ENCODE data around the gene SLC35E3.
"Not testable (repeated sequence)": the region's sequence is repeated elsewhere in the genome, so short reads cannot be mapped to it uniquely, and the experiment has no call there.

The SLC35E3 gene

DNA sequence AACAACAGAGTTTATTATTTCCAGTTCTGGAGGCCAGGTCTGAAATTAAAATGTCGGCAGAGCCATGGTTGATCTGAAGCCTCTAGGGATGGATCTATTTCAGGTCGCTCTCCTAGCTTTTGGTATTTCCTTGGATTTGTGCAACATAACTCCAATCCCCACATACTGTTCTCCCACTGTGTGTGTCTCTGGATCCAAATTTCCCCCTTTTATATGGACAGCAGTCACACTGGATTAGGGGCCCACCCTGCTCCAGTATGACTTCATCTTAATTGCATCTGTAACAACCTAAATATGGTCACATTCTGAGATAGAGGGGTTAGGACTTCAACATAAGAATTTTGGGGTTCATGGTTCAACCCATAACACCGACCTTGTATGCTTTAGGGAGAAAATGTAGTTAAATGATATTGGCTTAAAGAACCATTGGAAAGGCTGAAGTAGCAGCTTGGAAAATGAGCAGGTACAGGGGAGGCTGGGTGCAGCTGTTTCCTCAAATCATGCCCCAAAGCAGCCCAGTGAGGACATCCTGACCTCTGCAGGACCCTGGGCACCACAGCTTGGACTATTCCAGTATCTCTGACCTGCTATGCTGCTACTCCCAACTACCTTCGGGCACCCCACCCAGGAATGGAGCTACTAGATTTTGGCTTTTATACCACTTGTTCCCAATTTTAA is 48.1 kb downstream of the SLC35E3 start:
- TF ChIP-seq, protein P1, sequence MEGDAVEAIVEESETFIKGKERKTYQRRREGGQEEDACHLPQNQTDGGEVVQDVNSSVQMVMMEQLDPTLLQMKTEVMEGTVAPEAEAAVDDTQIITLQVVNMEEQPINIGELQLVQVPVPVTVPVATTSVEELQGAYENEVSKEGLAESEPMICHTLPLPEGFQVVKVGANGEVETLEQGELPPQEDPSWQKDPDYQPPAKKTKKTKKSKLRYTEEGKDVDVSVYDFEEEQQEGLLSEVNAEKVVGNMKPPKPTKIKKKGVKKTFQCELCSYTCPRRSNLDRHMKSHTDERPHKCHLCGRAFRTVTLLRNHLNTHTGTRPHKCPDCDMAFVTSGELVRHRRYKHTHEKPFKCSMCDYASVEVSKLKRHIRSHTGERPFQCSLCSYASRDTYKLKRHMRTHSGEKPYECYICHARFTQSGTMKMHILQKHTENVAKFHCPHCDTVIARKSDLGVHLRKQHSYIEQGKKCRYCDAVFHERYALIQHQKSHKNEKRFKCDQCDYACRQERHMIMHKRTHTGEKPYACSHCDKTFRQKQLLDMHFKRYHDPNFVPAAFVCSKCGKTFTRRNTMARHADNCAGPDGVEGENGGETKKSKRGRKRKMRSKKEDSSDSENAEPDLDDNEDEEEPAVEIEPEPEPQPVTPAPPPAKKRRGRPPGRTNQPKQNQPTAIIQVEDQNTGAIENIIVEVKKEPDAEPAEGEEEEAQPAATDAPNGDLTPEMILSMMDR (IDR thresholded peaks at IDR 0.05; ENCODE audit: extremely low read depth, missing control alignments): no peak
- no peak for DNase-seq (ENCODE audit: low spot score)

DNA sequence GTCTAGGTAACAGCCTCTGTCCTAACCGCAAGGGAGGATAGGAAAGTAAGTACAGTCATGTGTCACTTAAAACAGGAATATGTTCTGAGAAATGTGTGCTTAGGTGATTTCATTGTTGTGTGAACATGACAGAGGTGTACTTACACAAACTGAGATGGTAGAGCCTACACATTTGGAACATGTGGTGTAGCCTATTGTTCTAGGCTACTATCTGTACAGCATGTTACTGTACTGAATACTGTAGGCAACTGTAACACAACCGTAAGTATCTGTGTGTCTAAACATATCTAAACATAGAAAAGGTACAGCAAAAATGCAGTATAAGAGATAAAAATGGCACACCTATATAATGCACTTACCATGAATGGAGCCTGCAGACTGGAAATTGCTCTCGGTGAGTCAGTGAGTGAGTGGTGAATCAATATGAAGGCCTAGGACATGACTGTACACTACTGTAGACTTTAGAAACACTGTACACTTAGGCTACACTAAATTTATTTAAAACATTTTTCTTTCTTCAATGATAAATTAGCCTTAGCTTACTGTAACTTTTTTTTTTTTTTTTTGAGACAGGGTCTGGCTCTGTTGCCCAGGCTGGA is 48.8 kb downstream of the SLC35E3 start:
- TF ChIP-seq, protein P1 (IDR thresholded peaks at IDR 0.05; ENCODE audit: extremely low read depth, missing control alignments): no peak
- DNase-seq (ENCODE audit: low spot score): no peak

DNA sequence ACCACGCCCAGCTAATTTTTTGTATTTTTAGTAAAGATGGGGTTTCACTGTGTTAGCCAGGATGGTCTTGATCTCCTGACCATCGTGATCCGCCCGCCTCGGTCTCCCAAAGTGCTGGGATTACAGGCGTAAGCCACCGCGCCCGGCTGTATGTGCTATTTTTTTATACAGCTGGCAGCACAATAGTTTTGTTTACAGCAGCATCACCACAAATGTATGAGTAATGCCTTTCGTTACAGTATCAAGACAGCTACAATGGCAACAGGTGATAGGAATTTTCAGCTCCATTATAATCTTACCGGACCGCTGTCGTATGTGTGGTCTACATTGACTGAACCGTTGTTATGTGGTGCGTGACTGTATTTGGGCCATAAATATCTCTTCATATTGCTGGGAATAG is 50.4 kb downstream of the SLC35E3 start:
- DNase-seq (ENCODE audit: low spot score): no peak

DNA sequence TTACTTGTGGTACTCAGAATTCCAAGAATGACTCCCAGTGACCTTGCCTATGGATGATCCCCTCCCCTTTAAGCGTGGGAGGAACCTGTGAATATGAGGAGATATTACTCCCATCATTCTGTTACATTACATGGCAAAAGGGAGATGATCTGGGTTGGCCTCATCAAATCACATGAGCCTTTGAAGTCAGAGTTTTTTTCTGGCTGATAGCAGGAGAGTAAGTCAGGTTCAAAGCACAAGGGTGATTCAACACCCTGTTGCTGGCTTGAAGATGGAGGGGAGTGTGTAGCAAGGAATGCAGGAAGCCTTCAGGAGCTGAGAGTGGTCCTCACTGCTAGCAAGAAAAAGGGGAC is 52.9 kb downstream of the SLC35E3 start:
- TF ChIP-seq, protein P1 (IDR thresholded peaks at IDR 0.05; ENCODE audit: extremely low read depth, missing control alignments): no peak
- DNase-seq (ENCODE audit: low spot score): no peak

More for the DNA sequence above, 50.4 kb downstream of the SLC35E3 start:
- TF ChIP-seq, protein P1 (IDR thresholded peaks at IDR 0.05; ENCODE audit: extremely low read depth, missing control alignments): no peak

DNA sequence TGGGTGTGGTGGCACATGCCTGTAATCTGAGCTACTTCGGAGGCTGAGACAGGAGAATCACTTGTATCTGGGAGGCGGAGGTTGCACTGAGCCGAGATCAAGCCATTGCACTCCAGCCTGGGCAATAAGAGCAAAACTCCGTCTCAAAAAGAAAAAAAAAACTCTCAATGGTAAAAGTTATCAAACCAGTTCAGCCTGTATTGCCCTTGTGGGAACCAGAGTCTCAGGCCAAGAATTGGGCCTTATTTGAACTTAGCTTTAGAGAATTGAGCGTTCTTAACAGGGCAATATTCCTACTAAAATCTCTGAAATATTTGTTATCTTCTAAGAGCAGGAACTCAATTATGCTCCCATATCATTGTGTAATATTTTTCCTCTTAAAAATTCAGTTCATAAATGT is 54.3 kb downstream of the SLC35E3 start:
- TF ChIP-seq, protein P1 (IDR thresholded peaks at IDR 0.05; ENCODE audit: extremely low read depth, missing control alignments): no peak
- DNase-seq (ENCODE audit: low spot score): no peak

DNA sequence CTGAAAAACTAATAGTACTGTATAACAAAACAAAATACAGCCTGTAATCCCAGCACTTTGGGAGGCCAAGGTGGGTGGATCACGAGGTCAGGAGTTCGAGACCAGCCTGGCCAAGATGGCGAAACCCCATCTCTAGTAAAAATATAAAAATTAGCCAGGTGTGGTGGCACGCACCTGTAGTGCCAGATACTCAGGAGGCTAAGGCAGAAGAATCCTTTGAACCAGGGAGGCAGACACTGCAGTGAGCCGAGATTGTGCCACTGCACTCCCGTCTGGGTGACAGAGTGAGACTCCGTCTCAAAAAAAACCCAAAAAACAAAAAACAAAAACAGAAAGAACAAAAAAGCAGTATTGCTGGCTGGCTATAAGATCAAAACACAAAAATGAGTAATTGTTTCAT is 55.1 kb downstream of the SLC35E3 start:
- not testable (repeated sequence) for DNase-seq (ENCODE audit: low spot score)

DNA sequence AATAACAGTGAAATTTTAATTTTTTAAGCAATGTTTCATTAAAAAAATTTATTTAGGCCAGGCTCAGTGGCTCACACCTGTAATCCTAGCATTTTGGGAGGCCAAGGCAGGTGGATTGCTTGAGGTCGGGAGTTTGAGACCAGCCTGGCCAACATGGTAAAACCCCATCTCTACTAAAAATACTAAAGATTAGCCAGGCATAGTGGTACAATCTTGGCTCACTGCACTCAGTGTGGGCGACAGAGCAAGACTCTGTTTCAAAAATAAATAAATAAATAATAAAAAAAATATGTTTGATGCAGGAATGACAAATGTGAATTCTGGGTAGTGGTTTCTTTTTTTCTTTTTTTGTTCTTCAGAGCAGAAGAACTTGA is 56.4 kb downstream of the SLC35E3 start:
- not testable (repeated sequence) for DNase-seq (ENCODE audit: low spot score)

DNA sequence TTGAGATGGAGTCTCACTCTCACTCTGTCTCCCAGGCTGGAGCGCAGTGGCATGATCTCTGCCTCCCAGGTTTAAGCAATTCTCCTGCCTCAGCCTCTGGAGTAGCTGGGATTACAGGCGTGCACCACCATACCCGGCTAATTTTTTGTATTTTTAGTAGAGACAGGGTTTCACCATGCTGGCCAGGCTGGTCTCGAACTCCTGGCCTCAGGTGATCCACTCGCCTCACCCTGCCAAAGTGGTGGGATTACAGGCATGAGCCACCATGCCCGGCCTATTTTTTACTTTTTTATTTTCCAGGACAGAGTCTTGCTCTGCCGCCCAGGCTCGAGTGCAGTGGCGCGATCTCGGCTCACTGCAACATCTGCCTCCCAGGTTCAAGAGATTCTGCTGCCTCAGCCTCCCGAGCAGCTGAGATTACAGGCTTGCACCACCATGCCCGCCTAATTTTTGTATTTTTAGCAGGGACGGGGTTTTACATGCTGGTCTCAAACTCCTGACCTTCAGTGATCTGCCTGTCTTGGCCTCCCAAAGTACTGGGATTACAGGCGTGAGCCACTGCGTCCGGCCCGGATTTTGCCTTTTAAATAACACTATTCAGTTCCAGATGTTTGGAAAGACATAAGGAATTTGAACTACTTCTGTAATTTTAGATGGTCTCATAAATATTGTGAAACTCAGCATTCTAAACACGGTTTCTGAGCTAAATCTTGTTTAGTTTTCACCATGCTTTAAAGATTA is 57.1 kb downstream of the SLC35E3 start:
- not testable (repeated sequence) for DNase-seq (ENCODE audit: low spot score)

Measured in GM20000 (cell line).